OCI-LY1 (cell line): Measurements from ENCODE around the gene CPEB1.

Experiments used
- H2AFZ ChIP-seq: fragments of 200-600 bp; sonication (generic), shearing (Covaris generic); 2 replicates; pipeline ENCODE4 v1.6.0; 2014; ENCODE audit warnings: antibody characterized with exemption, mild to moderate bottlenecking, low read length
- H3F3A ChIP-seq: fragments of 200-600 bp; sonication (generic), shearing (Covaris generic); 2 replicates; pipeline ENCODE4 v1.6.0; 2014; ENCODE audit warnings: mild to moderate bottlenecking, antibody characterized with exemption, low read length, moderate library complexity; ENCODE audit not compliant: insufficient read depth
- H3K27ac ChIP-seq: fragments of 200-600 bp; sonication (generic); 2 replicates; pipeline ENCODE4 v1.5.1; 2014; ENCODE audit warnings: low read length, mixed run types, mild to moderate bottlenecking, low read depth; ENCODE audit not compliant: poor library complexity, severe bottlenecking
- H3K27me3 ChIP-seq: fragments of 200-600 bp; sonication (generic); 2 replicates; pipeline ENCODE4 v1.6.0; 2014; ENCODE audit warnings: antibody characterized with exemption, mild to moderate bottlenecking, low read length, moderate library complexity; ENCODE audit not compliant: insufficient read depth
- H3K36me3 ChIP-seq: fragments of 200-600 bp; sonication (generic); 2 replicates; pipeline ENCODE4 v1.6.1; 2014; ENCODE audit warnings: mild to moderate bottlenecking, antibody characterized with exemption, low read length, moderate library complexity, mixed read lengths; ENCODE audit not compliant: insufficient read depth
- H3K4me1 ChIP-seq: fragments of 200-600 bp; sonication (generic); 2 replicates; pipeline ENCODE4 v1.5.1; 2014; ENCODE audit warnings: mild to moderate bottlenecking, low read length, moderate library complexity; ENCODE audit not compliant: insufficient read depth, severe bottlenecking
- H3K4me2 ChIP-seq: fragments of 200-600 bp; sonication (generic), shearing (Covaris generic); 2 replicates; pipeline ENCODE4 v1.6.1; 2014; ENCODE audit warnings: low read length
- H3K4me3 ChIP-seq: fragments of 200-600 bp; sonication (generic); 2 replicates; pipeline ENCODE4 v1.5.1; 2014; ENCODE audit warnings: low read length, low read depth, mild to moderate bottlenecking, mixed read lengths; ENCODE audit not compliant: poor library complexity, severe bottlenecking
- H3K79me2 ChIP-seq: fragments of 200-600 bp; shearing (Covaris generic); 2 replicates; pipeline ENCODE4 v1.6.1; 2016; ENCODE audit warnings: mixed run types, low read length, mixed read lengths; ENCODE audit not compliant: insufficient read depth
- H3K9ac ChIP-seq: fragments of 200-600 bp; sonication (generic), shearing (Covaris generic); 2 replicates; pipeline ENCODE4 v1.6.1; 2014; ENCODE audit warnings: mild to moderate bottlenecking, low read length, mixed read lengths
- H3K9me2 ChIP-seq: fragments of 200-600 bp; sonication (generic), shearing (Covaris generic); 2 replicates; pipeline ENCODE4 v1.6.1; 2014; ENCODE audit warnings: low read depth, mild to moderate bottlenecking, low read length, mixed read lengths
- H3K9me3 ChIP-seq: fragments of 200-600 bp; shearing (Covaris generic); 2 replicates; pipeline ENCODE4 v1.6.1; 2014; ENCODE audit warnings: low read length, mixed read lengths
- H4K20me1 ChIP-seq: fragments of 200-600 bp; sonication (generic), shearing (Covaris generic); 2 replicates; pipeline ENCODE4 v1.6.0; 2016; ENCODE audit warnings: mild to moderate bottlenecking, low read length; ENCODE audit not compliant: insufficient read depth
- EZH2 ChIP-seq: fragments of 200-600 bp; sonication (generic), shearing (Covaris generic); IDR thresholded peaks from 2 replicates; pipeline ENCODE4 v1.8.0; 2017; ENCODE audit warnings: borderline replicate concordance, mixed run types, mild to moderate bottlenecking, antibody characterized with exemption, low read length, moderate library complexity, mixed read lengths
- TF ChIP-seq, protein P1 (sequence below): fragments of 200-600 bp; sonication (generic), shearing (Covaris generic); IDR thresholded peaks from 2 replicates; pipeline ENCODE4 v1.5.1; 2017; ENCODE audit warnings: mild to moderate bottlenecking, antibody characterized with exemption, low read length, moderate library complexity, mixed read lengths

Gene CPEB1

DNA sequence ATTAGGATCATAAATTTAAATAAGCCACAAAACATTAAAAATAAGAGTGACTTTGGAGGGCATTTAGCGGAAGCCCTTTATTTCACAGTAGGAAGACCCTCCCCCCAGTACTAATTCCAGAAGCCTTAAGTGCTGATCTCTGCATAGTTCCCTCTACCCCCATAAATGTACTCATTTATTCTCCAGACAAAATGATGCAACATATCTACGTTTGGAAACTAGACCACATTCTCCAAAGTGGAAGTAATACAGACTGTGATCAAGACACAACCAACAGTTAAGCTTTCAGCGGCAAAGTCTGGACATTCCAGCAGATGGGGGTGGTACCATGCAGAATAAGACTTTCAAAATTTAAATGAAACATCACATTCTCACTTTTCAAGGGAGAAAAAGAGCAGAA, 62.1 kb downstream of the CPEB1 start:
- no peak overlapping the region for H3K4me2 ChIP-seq
- H2AFZ ChIP-seq, result no peak overlapping the region
- H3K79me2 ChIP-seq, result no peaks in the 10 kb centered on the region
- no peak overlapping the region for H3K4me3 ChIP-seq
- H3K9ac ChIP-seq, result no peak overlapping the region
- H3F3A ChIP-seq, result no peaks in the 10 kb centered on the region
- H3K9me3 ChIP-seq, result no peaks in the 10 kb centered on the region
- 0 out of 2 replicates have a peak, but pooled peaks cover 6% of the 10 kb centered on the region for H3K27me3 ChIP-seq
- no peaks in the 10 kb centered on the region for H3K9me2 ChIP-seq
- no peaks in the 10 kb centered on the region for H4K20me1 ChIP-seq
- no peak for TF ChIP-seq EZH2
- TF ChIP-seq, protein P1, sequence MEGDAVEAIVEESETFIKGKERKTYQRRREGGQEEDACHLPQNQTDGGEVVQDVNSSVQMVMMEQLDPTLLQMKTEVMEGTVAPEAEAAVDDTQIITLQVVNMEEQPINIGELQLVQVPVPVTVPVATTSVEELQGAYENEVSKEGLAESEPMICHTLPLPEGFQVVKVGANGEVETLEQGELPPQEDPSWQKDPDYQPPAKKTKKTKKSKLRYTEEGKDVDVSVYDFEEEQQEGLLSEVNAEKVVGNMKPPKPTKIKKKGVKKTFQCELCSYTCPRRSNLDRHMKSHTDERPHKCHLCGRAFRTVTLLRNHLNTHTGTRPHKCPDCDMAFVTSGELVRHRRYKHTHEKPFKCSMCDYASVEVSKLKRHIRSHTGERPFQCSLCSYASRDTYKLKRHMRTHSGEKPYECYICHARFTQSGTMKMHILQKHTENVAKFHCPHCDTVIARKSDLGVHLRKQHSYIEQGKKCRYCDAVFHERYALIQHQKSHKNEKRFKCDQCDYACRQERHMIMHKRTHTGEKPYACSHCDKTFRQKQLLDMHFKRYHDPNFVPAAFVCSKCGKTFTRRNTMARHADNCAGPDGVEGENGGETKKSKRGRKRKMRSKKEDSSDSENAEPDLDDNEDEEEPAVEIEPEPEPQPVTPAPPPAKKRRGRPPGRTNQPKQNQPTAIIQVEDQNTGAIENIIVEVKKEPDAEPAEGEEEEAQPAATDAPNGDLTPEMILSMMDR, result no peak
- H3K4me1 ChIP-seq, result no peaks in the 10 kb centered on the region
- H3K27ac ChIP-seq, result no peak overlapping the region
- no peaks in the 10 kb centered on the region for H3K36me3 ChIP-seq

DNA sequence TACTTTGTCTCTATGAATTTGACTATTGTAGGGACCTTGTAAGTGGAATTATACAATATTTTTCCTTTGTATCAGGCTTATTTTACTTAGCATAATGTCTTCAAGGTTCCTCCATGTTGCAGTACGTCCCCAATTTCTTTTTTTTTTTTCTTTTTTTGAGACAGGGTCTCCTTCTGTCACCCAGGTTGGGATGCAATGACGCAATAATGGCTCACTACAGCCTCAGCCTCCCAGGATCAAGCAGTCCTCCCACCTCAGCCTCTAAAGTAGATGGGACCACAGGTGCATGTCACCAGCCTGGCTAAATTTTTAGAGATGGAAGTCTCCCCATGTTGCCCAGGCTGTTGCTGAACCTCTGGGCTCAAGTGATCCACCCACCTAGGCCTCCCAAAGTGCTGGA, 66.5 kb downstream of the CPEB1 start:
- no peak overlapping the region for H3K4me3 ChIP-seq
- H3K36me3 ChIP-seq, result no peaks in the 10 kb centered on the region
- TF ChIP-seq EZH2, result no peak
- TF ChIP-seq, protein P1, result no peak
- H3K79me2 ChIP-seq, result no peaks in the 10 kb centered on the region
- no peak overlapping the region for H3K9ac ChIP-seq
- no peaks in the 10 kb centered on the region for H3K4me1 ChIP-seq
- H3K9me3 ChIP-seq, result no peaks in the 10 kb centered on the region
- no peaks in the 10 kb centered on the region for H3F3A ChIP-seq
- H4K20me1 ChIP-seq, result no peaks in the 10 kb centered on the region
- no peaks in the 10 kb centered on the region for H3K27me3 ChIP-seq
- H3K4me2 ChIP-seq, result no peak overlapping the region
- H3K27ac ChIP-seq, result no peak overlapping the region
- H3K9me2 ChIP-seq, result no peaks in the 10 kb centered on the region
- no peak overlapping the region for H2AFZ ChIP-seq

GRCh38 chr15:82575335-82575734, 71.8 kb downstream of the CPEB1 start:
- no peaks in the 10 kb centered on the region for H3K36me3 ChIP-seq
- no peaks in the 10 kb centered on the region for H3F3A ChIP-seq
- H3K4me3 ChIP-seq, result no peak overlapping the region
- no peak overlapping the region for H3K4me2 ChIP-seq
- H2AFZ ChIP-seq, result no peak overlapping the region
- H3K79me2 ChIP-seq, result no peaks in the 10 kb centered on the region
- H3K9ac ChIP-seq, result no peak overlapping the region
- H3K27me3 ChIP-seq, result no peaks in the 10 kb centered on the region
- TF ChIP-seq EZH2, result no peak
- TF ChIP-seq, protein P1, result no peak
- no peak overlapping the region for H3K27ac ChIP-seq
- H4K20me1 ChIP-seq, result no peaks in the 10 kb centered on the region
- H3K9me3 ChIP-seq, result no peaks in the 10 kb centered on the region
- no peaks in the 10 kb centered on the region for H3K4me1 ChIP-seq
- H3K9me2 ChIP-seq, result no peaks in the 10 kb centered on the region
